HG03139 (cell line): ENCODE measurements around the gene SUDS3.
"Not testable (repeated sequence)": the region's sequence is repeated elsewhere in the genome, so short reads cannot be mapped to it uniquely, and the experiment has no call there.

Experiments
- ATAC-seq: cut with Tn5 transposase; IDR thresholded peaks from one replicate; pipeline ENCODE4 v1.9.1; 2021; ENCODE audit not compliant: unreplicated experiment

Gene SUDS3

DNA sequence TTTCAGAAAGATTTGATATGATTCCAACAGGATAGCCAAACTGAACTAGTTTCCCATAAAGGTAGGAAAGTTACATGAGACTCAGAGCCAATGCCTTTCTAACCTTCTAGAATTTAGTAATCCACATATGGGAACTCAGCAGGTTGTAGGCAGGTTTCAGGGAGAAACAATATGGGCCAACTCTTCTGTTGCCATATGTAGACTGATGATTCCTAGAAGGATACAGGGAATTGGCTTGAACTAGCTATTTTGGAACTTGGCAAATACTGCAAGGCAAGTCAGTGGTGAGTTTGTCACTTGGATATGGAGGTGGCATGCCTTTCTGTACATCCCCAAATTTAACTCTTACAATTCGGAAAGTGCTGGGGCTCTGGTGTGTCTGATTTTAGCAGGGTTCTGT lies 15.5 kb downstream of the SUDS3 start:
- ATAC-seq, result no peak

DNA sequence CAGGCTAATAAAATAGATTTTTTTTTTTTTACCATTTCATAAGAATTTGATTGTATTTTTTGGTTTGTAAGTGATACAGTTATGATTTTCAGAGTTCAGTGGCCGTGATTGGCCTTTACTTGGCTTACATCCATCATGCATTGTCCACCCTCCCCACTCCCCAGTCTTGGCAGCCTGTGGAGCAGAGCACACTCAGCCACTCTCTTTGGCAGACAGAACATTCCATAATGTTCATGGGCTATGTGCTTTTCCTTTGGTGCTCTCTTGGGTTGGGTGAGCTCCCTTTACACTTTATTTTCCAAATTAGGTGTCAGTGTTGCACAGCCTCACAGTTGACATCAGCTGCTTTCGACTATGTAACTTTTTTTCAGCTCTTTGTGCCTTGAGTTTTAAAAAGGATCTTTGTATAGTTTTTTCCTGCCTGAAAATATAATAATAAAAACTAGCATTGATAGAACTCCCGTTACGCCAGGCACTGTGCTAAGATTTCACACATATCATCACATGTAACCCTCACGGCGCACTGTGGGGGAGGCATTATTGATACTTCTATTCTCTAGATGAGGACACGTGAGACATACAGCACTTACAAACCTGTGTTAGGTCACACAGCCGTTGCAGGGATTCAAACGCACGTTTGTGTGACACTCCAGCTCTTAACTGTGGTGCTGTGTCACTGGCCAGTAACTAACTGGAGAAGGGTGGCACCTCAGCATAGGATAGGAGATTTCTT lies 21.5 kb downstream of the SUDS3 start:
- no peak for ATAC-seq

DNA sequence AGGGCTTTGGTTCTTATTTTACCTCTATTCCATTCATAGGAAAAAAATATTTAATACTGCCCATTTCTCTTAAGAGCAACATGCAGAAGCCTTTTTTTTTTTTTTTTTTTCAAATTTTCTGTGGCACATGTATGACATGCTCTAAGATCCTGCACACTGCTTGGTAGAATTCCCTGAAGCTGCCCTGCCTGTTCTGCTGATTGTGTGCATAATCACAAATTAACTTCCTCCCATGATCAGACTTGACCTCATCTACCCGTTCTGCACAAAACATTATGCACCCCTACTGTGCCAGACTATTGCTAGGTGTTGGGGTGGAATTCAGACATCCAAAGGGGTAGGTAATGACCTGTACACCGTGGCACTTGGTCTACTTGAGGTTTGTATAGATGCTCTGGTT lies 22.2 kb downstream of the SUDS3 start:
- ATAC-seq, result no peak

DNA sequence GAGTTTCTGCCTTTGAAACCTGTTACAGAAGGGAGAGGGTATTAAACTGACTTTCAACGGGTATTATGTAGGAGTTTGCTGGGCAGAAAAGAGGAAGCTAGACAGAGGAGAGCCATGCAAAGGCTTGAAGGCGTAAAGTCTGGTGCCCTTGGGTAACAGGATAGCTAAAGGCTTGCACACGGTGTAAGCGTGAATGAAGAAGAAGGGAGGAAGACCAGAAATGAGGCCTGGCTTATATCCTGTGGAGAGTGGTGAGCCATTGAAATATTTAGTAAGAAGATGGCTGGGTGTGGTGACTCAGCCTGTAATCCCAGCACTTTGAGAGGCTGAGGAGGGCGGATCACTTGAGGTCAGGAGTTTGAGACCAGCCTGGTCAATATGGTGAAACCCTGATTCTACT lies 22.6 kb downstream of the SUDS3 start:
- no peak for ATAC-seq

DNA sequence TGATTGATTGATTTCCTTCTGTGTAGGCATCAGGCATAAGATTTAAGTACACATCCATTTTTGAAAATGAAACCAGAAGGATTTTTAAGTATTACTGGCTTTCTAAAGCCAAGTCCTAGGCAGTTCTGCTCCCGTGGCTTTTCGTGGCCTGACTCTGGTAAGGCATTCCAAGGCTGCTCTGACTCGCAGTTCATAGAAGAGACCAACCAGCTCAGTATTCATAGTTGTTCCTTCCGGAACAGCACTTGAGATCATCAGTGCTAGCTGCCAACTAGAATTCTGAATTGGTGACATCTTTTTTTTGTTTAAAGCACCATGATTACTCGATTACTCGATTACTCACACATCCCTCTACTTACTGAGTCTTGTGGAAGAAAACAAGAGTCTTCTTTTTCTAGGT lies 25.9 kb downstream of the SUDS3 start:
- ATAC-seq, result no peak

DNA sequence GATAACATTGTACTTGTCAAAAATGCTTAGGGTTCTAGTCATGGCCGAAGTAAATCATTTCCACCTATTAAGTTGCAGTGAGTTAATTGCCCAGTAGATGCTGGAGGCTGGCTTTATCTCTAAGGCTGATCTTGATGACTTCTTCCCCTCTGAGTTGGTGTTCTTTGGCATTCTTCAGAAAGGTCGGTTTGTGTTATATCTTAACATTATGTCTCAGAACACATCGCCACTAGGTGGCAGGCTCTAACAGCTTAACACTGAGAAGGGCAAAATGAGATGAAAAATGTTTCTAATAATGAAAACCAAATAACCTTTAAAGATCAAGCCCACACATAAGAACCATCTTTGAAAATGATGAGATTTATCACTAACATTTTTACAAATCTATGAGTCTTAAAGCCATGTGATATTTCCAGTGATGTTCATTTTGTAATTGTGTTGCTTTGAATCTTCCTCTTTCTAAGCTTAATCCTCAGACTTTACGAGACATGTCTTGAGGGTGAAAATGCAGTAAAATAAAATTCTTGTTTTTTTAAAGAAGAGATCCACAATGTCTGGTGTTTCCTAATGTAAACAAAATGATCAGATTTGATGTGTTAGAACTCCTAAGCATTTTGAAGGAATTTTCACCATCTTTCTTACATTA lies 28.6 kb downstream of the SUDS3 start:
- ATAC-seq, result no peak

DNA sequence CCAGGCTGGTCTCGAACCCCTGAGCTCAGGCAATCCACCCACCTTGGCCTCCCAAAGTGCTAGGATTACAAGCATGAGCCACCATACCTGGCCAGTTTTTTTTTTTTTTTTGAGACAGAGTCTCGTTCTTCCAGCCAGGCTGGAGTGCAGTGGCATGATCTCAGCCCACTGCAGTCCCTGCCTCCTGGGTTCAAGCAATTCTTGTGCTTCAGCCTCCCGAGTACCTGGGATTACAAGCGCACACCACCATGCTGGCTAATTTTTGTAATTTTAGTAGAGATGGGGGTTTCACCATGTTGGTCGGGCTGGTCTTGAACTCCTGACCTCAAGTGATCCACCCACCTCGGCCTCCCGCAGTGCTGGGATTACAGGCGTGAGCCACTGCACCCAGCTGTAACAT lies 31.9 kb downstream of the SUDS3 start:
- ATAC-seq, result not testable (repeated sequence)

DNA sequence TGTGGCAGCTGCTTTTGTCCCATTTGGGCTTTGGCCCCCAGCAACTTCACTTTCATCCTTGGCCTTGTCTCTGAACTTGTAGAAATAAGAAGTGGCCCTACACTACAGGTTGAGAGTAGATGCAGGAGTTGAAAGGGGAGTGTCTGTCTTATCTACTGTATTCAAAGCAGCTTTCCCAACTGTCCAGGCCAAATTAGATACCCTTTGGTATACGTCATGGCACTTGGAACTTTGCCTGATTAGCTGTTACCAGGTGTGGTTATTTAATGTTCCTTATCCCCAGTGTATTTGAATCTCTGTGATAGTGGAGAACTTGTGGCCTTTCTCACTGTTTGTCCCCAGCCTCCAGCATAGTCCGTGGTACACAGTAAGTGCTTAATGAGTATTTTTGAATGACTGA lies 33.5 kb downstream of the SUDS3 start:
- ATAC-seq, result no peak

DNA sequence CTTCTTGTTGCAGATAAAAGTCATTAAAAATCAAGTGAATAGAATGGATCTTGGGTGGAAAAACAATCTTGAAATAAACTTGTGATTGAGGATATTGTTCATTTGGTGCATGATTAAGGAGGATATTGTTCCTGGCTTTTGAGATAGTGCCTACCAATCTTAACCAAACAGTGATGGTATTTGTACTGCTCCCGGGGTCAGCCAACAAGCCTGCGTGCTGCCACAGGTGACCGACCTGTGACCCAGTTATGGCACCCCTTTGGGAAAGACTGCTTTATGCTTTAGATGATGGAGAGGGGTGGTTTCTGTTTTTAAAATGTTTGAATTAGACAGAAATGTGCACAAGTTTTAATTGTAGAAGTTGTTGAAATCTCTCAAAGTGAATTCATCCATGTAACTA lies 41.6 kb downstream of the SUDS3 start:
- no peak for ATAC-seq

DNA sequence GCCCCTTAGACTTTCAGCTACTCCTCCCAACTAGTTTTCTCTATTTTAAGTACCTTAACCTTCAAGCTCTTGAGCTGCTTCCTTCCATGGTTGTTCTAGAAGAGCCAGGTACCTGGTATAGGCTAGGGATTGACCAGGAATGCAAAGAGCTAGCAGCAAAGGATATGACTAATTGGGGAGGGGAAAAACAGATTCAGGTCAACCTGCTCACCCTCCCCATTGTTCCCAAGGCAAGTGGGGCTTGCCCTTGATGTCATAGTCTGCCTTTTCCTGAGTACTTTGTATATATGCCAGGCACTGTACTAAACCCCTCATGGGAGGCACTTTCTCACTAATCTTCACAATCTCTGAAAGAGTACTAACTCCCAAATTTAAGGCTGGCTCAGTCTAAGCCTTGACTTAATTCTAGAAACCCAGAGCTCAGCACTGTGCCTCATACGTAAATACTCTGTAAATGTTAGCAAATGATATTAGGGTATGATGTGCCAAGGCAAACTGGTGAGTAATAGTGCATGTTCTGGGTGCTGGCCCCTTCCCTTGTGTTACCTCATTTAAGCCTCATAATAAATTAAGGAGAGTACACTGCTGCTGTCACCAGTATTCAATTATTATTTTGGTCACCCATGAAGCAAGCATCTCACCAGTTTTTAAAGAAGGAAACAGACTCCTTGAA lies 42.2 kb downstream of the SUDS3 start:
- no peak for ATAC-seq

DNA sequence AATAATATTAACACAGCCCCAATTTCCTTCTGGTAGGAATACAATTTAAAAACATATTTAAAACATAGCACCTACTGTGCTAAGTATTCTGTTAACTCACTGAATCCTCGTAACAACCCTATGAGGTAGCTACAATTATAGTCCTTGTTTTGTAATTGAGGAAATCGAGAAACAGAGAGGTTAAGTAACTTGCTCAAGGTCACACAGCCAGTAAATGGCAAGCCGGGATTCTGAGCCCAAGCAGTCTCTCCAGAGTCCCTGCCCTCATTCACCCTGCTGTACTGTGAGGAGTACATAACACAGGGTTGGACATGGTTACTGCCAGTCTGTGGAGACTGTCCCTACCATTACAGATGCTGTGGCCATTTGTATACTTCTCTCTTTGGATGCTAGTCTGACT lies 44.3 kb downstream of the SUDS3 start:
- no peak for ATAC-seq

DNA sequence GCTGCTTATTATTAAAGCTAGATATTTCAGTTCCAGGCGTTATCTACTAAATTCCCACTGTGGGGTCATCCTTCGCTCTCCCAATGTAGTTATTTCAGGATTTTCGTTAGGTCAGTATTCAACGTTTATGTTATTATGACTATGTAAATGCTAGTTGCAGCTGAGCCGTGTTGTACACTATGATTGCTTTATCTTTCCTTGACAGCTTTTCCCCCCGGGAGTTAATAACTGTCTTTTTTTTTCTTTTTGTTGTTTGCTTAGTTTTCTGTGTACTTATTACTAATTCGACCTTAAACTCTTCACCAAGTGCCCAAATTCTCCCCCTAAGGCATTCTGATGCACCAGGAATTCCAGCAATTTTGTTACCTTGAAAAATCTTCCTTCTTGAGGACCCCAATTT lies 48.5 kb downstream of the SUDS3 start:
- ATAC-seq, result no peak

DNA sequence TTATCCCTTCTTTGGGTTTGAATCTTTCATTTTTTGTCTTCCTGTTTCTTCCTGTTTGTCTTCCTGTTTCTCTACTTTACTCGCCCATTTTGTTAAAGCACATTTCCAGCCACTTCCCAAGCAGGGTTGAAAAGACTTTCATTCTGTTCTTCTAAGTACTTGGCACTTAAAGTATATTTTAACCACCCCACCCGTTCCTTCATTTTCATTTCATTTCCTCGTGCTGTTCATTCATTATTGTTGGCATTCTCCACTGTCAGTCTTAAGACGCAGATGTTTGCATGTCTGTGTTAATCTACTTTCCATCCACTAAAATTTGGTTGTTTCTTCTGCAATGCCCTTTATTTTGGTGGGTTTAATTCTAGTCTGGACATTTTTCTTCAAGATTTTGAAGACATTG lies 49.0 kb downstream of the SUDS3 start:
- no peak for ATAC-seq

DNA sequence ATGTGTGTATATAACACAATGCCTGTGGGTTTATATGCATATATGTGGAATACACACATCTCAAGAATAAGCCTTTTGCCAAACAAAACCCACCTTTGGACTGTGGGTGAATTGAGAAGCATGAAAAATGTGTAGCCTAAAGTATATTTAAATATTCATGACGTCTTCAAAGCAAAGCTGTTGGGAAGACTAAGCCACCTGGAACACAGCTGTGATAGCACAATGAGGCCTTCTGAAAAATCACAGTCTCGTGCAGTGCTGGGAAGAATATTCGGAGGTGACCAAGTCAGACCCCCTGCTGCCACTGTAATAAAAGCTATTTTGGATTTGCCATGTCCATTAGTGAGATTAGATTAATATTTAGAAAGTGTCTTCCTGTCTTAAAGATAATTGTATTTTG lies 51.5 kb downstream of the SUDS3 start:
- no peak for ATAC-seq

DNA sequence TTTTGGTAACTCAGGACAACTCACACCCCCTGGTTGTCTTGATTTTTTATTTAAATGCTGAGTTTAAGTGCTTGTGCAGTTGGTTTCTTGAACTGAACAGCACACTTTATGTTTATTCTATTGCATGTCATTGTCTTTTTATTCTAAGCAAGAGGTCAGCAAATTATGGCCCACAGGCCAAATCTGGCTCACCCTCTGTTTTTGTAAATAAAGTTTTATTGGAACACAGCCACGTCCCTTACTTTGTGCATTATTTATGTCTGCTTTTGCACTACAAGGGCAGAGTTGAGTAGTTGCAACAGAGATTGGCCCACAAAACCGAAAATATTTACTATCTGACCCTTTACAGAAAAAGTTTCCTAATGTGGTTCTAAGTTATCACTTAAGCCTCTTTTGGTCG lies 52.3 kb downstream of the SUDS3 start:
- no peak for ATAC-seq

DNA sequence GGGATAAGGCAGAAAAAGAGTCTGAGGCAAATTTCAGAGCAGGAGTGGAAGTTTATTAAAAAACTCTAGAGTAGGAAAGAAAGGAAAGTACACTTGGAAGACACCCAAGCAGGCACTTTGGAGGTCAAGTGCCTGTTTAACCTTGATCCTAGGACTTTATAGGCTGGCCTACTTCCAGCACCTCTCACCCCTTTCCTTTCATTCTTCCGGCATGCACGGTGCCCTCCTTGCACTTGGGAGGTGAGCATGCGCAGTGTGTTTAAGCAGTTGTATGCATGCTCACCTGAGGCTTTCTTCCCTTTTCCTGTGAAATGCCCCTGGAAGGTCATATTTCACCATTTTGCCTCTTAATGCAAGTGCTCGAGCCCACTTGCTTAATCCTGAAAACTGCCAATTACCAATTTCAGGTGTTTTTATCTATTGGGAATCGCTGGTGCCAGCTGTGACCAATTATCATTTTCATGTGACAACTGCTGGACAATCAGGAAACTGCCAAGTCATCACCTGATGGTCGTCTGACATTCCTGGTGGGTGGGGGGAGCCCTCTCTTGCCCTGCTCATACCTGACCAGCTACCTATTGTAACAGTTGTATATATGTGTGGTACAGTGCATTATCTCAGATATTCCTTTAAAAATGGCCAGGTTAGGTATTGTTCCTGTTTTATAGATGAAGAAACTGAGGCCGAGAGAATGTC lies 53.5 kb downstream of the SUDS3 start:
- ATAC-seq, result no peak

DNA sequence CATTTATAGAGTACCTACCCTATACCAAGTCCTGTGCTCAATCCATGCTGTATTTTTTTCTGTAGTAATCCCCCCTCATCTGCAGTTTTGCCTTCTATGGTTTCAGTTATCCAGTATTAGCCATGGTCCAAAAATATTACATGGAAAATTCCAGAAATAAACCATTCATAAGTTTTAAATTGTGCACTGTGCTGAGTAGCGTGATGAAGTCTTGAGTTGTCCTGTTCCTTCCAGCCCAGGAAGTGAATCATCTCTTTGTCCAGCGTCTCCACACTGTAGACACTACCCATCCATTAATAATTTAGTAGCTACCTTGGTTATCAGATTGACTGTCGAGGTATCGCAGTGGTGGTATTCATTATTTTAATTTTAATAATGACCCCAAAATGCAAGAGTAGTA lies 54.2 kb downstream of the SUDS3 start:
- no peak for ATAC-seq

DNA sequence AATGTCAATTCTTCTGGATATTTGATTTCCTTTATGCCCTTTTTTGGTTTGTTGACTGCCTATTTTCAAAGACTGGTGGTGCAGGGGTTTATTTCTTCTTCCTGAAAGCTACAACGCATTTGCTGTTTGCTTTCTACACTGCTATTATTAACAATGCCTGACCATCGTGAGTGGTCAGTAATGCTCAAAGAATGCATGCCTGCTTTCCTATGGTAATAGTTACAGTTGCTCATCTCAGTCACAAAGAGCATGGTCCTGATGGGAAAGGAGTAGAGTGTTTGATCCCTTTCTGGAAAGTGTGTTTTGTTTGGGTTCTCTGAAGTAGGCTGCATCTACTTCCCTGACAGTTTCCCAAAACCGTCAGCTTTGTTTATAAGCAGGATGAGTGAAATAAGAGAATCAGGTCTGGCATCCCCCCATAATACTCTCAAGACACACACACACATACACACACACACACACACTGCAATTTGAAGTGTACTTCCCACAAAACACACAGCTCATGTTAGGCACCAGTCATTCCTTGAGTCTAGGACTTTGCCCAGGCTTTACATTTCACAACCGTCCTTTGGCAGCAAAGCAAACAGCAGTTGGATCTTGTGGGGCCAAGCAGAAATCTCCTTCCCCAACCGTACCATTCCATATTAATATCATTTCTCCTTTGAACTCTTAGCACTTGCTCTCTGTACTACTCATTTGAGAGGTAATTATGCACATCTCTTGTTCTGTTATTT lies 56.6 kb downstream of the SUDS3 start:
- no peak for ATAC-seq

DNA sequence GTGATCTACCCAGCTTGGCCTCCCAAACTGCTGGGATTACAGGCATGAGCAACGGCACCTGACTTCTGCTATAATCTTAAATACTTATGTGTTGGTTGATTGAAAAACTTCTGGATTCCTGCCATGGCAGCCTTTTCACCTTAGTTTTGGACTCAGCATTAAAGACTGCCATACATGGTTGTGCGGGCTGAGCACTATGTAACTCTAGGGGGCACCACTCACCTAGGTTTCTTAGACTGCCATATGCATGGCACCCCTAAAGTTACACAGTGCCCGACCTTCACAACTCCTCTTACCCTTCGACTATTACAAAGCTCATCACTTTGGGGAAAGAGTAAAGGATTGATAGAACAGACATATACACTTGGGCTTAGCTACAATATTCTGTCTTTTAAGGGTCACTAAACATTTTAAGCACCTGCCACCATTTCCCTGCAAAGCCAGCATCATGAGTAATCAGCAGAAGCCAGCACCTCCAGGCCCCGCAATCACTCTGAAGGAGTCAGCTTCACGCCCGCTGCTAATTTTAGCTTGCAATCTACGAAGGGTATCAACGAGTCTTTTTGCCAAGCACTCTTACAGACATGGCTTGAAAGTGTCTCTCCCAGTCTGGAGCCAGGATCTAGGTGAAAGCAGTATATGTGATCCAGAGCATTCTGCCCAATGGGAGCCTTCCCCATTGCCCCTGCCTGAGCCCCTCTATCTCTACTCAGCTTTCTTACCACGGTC lies 59.8 kb downstream of the SUDS3 start:
- ATAC-seq, result no peak

DNA sequence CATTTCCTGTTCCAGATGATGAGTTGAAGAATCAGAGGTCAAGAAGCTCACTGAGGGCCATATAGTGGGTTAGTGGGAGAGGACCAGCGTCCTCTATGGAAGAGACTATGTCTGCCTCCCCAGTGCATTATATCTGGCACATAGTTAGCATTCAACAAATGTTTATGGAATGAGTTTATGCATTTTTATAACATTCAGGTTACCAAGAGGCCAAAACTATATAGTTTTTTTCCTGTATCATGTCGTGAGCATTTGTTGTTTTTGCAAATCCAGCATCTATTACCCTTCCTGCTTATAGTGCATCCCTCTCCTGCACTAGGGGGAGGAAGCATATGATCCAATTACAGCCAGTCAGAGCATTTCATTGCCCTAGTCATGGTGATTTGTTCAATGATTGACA lies 60.6 kb downstream of the SUDS3 start:
- ATAC-seq, result no peak

DNA sequence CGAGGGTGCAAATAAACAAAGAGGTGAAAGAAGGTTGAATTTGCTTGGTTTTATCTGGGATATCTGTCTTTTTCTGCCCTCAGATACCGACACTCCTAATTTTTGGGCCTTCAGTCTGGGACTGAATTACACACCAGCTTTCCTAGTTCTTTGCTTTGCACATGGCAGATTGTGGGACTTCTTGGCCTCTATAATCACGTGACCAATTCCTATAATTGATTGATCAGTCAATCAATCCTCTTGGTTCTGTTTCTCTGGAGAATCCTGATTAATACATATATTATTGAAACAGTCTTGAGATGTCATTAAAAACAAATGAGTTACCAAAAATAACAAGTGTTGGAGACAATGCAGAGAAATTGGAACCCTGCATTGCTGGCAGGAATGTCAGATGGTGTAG lies 62.7 kb downstream of the SUDS3 start:
- ATAC-seq, result no peak
